ENCODE results near the gene RNF38.

DNA sequence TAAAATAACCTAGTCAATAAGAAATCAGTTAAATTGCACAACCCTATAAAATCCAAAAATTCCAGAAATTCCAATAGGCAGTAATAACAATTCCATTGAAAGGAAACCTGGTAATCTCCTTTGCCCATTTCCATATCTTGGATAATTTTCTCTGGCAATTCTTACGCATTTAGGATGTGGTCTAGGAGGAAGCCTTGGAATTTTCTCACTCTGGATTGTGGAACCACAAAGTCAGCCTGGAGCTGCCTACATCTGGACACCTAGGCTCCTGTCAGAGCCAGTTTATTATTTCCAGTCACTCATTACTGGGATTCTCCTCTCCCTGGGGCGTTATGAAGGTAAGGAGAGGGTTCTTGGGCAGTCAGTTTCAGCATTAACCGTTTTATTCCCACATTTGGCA is 101.5 kb downstream of the RNF38 start:
- TF ChIP-seq, protein P1, sequence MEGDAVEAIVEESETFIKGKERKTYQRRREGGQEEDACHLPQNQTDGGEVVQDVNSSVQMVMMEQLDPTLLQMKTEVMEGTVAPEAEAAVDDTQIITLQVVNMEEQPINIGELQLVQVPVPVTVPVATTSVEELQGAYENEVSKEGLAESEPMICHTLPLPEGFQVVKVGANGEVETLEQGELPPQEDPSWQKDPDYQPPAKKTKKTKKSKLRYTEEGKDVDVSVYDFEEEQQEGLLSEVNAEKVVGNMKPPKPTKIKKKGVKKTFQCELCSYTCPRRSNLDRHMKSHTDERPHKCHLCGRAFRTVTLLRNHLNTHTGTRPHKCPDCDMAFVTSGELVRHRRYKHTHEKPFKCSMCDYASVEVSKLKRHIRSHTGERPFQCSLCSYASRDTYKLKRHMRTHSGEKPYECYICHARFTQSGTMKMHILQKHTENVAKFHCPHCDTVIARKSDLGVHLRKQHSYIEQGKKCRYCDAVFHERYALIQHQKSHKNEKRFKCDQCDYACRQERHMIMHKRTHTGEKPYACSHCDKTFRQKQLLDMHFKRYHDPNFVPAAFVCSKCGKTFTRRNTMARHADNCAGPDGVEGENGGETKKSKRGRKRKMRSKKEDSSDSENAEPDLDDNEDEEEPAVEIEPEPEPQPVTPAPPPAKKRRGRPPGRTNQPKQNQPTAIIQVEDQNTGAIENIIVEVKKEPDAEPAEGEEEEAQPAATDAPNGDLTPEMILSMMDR (IDR thresholded peaks at IDR 0.05), result no peak
- TF ChIP-seq POLR2AphosphoS5 (IDR thresholded peaks at IDR 0.05; ENCODE audit: insufficient read depth in 1 of 2, low read depth in 1 of 2), result no peak
- no peak for TF ChIP-seq POLR2A (IDR thresholded peaks at IDR 0.05)

Measured in vagina (tissue), 2 donors.